Measurements from ENCODE around the gene PDE1A.

PDE1A gene

GRCh38 chr2:182247831-182248230, 179.0 kb downstream of the PDE1A start:
- DNase-seq, result no peak
- no peaks in the 10 kb centered on the region for H3K36me3 Mint-ChIP-seq
- H3K27me3 Mint-ChIP-seq, result no peaks in the 10 kb centered on the region
- H3K4me3 Mint-ChIP-seq, result no peak overlapping the region
- CTCF ChIA-PET, result no interaction called here
- no peaks in the 10 kb centered on the region for H3K9me3 Mint-ChIP-seq
- no peaks in the 10 kb centered on the region for H3K4me1 Mint-ChIP-seq
- no peak overlapping the region for H3K27ac Mint-ChIP-seq

- DNase-seq, result no peak
- Mint-ChIP-seq H3K27ac (no peak overlapping the region), H3K27me3 (no peaks in the 10 kb centered on the region), H3K4me1 (no peaks in the 10 kb centered on the region), H3K36me3 (no peaks in the 10 kb centered on the region), H3K4me3 (no peak overlapping the region), H3K9me3 (no peaks in the 10 kb centered on the region)
- CTCF ChIA-PET, result no interaction called here
Observed at GRCh38 chr2:182245963-182246362, 180.9 kb downstream of the PDE1A start.

DNA sequence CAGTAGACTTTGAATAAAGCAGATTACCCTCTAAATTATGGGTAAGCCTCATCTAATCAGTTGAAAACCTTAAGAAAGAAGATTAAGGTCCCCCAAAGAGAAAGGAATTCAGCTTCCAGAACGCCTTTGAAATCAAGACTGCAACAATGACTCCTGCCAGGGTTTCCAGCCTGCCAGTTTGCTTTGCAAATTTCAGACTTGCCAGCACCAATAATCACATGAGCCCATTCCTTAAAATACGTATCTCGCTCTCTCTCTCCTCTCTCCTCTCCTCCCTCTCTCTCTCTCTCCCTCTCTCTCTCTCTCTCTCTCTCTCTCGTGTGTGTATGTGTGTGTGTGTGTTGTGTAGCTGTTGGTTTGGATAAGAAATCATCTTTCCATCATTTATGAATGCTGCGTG, 184.2 kb downstream of the PDE1A start:
- CTCF ChIA-PET, result no interaction called here
- DNase-seq, result no peak
- Mint-ChIP-seq H3K27me3 (no peaks in the 10 kb centered on the region), H3K4me1 (no peaks in the 10 kb centered on the region), H3K4me3 (no peak overlapping the region), H3K36me3 (no peaks in the 10 kb centered on the region), H3K9me3 (no peaks in the 10 kb centered on the region), H3K27ac (no peak overlapping the region)

- H3K9me3 Mint-ChIP-seq, result no peaks in the 10 kb centered on the region
- CTCF ChIA-PET, result no interaction called here
- no peaks in the 10 kb centered on the region for H3K4me1 Mint-ChIP-seq
- DNase-seq, result no peak
- H3K27me3 Mint-ChIP-seq, result no peaks in the 10 kb centered on the region
- no peak overlapping the region for H3K4me3 Mint-ChIP-seq
- H3K36me3 Mint-ChIP-seq, result no peaks in the 10 kb centered on the region
- H3K27ac Mint-ChIP-seq, result no peak overlapping the region
Observed at GRCh38 chr2:182241936-182242335, 184.9 kb downstream of the PDE1A start.

GRCh38 chr2:182240862-182241371, 185.9 kb downstream of the PDE1A start:
- DNase-seq, result peak; percentile 37
- no peaks in the 10 kb centered on the region for H3K9me3 Mint-ChIP-seq
- no peaks in the 10 kb centered on the region for H3K27me3 Mint-ChIP-seq
- H3K36me3 Mint-ChIP-seq, result no peaks in the 10 kb centered on the region
- H3K4me3 Mint-ChIP-seq, result no peak overlapping the region
- CTCF ChIA-PET, result interaction anchor here (1.3 to 1.9 kb wide), 4 partner anchors 9 to 739 kb away, joined by 4 to 21 read pairs (median 7); no protein-coding TSS in a partner anchor
- H3K27ac Mint-ChIP-seq, result no peak overlapping the region
- H3K4me1 Mint-ChIP-seq, result no peaks in the 10 kb centered on the region

DNA sequence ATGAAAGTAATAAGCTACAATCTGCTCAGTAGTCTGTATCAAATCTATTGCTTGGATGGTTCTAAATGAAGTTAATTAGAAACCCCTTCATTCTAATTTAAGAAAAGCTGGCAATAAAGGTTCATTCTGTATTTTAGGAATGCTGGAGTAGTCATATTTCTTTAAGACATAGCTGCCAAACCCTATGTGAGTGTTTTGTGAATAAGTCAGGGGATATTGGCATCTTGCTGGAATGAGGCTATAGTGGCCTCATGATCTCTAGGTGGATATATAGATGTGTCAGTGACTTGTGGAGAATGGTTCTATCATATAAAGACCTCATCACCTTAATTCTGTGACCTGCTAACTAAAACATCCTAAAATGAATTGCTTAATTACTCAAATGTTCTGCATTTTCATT, 196.3 kb downstream of the PDE1A start:
- Mint-ChIP-seq H3K4me3 (no peak overlapping the region), H3K36me3 (no peaks in the 10 kb centered on the region), H3K4me1 (no peaks in the 10 kb centered on the region), H3K27ac (no peak overlapping the region), H3K27me3 (no peaks in the 10 kb centered on the region), H3K9me3 (no peaks in the 10 kb centered on the region)
- no peak for DNase-seq
- CTCF ChIA-PET, result no interaction called here

- CTCF ChIA-PET, result no interaction called here
- Mint-ChIP-seq H3K36me3 (no peaks in the 10 kb centered on the region), H3K4me1 (no peaks in the 10 kb centered on the region), H3K4me3 (no peak overlapping the region), H3K27ac (no peak overlapping the region), H3K9me3 (no peaks in the 10 kb centered on the region), H3K27me3 (no peaks in the 10 kb centered on the region)
- no peak for DNase-seq
Observed at GRCh38 chr2:182229297-182229696, 197.5 kb downstream of the PDE1A start.

DNA sequence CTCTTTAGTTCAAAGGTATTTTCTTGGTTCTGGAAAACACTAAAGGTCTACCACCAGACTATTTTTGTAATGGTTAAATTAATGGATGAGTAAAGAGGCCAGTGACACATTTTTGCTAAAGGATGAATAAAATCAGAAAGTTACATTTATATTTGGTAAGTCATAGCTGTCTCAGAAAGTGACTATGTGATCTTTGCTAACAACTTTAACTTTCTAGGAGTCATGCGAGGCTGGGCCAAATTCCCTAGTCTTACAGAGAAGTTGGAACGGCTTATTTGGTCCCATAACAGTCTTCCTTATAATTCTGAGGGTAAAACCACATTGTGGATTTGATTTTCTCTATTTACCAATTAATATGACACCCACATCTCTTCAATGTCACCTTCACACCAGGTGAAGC, 198.1 kb downstream of the PDE1A start:
- CTCF ChIA-PET, result no interaction called here
- Mint-ChIP-seq H3K4me1 (no peaks in the 10 kb centered on the region), H3K36me3 (no peaks in the 10 kb centered on the region), H3K9me3 (no peaks in the 10 kb centered on the region), H3K27me3 (no peaks in the 10 kb centered on the region), H3K27ac (no peak overlapping the region), H3K4me3 (no peak overlapping the region)
- no peak for DNase-seq

DNA sequence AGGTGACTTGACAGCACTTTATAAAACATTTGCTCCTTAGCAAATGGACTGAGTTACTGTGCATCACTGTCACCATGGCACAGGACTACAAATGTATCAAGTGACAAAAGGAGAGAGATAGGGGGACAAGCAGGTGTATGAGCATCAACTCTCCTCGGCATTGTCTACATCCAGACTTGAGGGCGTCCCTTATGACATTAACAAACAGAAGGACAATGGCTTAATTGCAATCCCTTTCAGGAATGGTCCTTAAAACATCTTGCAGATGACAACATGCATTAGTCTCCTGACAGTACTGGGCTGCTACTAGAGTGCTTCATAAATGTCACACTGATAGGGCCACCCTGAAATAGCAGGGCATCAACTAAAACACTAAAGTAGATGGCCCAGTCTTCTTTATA, 198.8 kb downstream of the PDE1A start:
- no peaks in the 10 kb centered on the region for H3K4me1 Mint-ChIP-seq
- DNase-seq, result no peak
- no peaks in the 10 kb centered on the region for H3K9me3 Mint-ChIP-seq
- CTCF ChIA-PET, result no interaction called here
- H3K27me3 Mint-ChIP-seq, result no peaks in the 10 kb centered on the region
- no peaks in the 10 kb centered on the region for H3K36me3 Mint-ChIP-seq
- H3K27ac Mint-ChIP-seq, result no peak overlapping the region
- H3K4me3 Mint-ChIP-seq, result no peak overlapping the region

GRCh38 chr2:182226807-182227206, 200.0 kb downstream of the PDE1A start:
- Mint-ChIP-seq H3K9me3 (no peaks in the 10 kb centered on the region), H3K36me3 (no peaks in the 10 kb centered on the region), H3K27me3 (no peaks in the 10 kb centered on the region), H3K27ac (no peak overlapping the region), H3K4me1 (no peaks in the 10 kb centered on the region), H3K4me3 (no peak overlapping the region)
- CTCF ChIA-PET, result no interaction called here
- no peak for DNase-seq

- no peak for DNase-seq
- Mint-ChIP-seq H3K27me3 (no peaks in the 10 kb centered on the region), H3K9me3 (no peaks in the 10 kb centered on the region), H3K36me3 (no peaks in the 10 kb centered on the region), H3K27ac (no peak overlapping the region), H3K4me1 (no peaks in the 10 kb centered on the region), H3K4me3 (no peak overlapping the region)
- CTCF ChIA-PET, result no interaction called here
Observed at GRCh38 chr2:182224669-182225068, 202.2 kb downstream of the PDE1A start.

- Mint-ChIP-seq H3K4me3 (no peak overlapping the region), H3K36me3 (no peaks in the 10 kb centered on the region), H3K27ac (no peak overlapping the region), H3K4me1 (no peaks in the 10 kb centered on the region), H3K9me3 (no peaks in the 10 kb centered on the region), H3K27me3 (no peaks in the 10 kb centered on the region)
- DNase-seq, result no peak
- CTCF ChIA-PET, result no interaction called here
Observed at GRCh38 chr2:182220998-182221397, 205.8 kb downstream of the PDE1A start.

- H3K36me3 Mint-ChIP-seq, result no peaks in the 10 kb centered on the region
- no peaks in the 10 kb centered on the region for H3K27me3 Mint-ChIP-seq
- no peak overlapping the region for H3K27ac Mint-ChIP-seq
- no peak for DNase-seq
- no peaks in the 10 kb centered on the region for H3K4me1 Mint-ChIP-seq
- CTCF ChIA-PET, result no interaction called here
- no peaks in the 10 kb centered on the region for H3K9me3 Mint-ChIP-seq
- no peak overlapping the region for H3K4me3 Mint-ChIP-seq
Observed at GRCh38 chr2:182220335-182220734, 206.5 kb downstream of the PDE1A start.

GRCh38 chr2:182210669-182211068, 216.2 kb downstream of the PDE1A start:
- H3K4me1 Mint-ChIP-seq, result no peaks in the 10 kb centered on the region
- CTCF ChIA-PET, result no interaction called here
- H3K36me3 Mint-ChIP-seq, result no peaks in the 10 kb centered on the region
- H3K27me3 Mint-ChIP-seq, result no peaks in the 10 kb centered on the region
- no peak overlapping the region for H3K27ac Mint-ChIP-seq
- no peak for DNase-seq
- peaks cover 3% of the 10 kb centered on the region for H3K9me3 Mint-ChIP-seq
- no peak overlapping the region for H3K4me3 Mint-ChIP-seq

- no peak overlapping the region for H3K4me3 Mint-ChIP-seq
- no peaks in the 10 kb centered on the region for H3K4me1 Mint-ChIP-seq
- H3K27me3 Mint-ChIP-seq, result no peaks in the 10 kb centered on the region
- H3K27ac Mint-ChIP-seq, result no peak overlapping the region
- H3K9me3 Mint-ChIP-seq, result peaks cover 3% of the 10 kb centered on the region
- H3K36me3 Mint-ChIP-seq, result no peaks in the 10 kb centered on the region
- CTCF ChIA-PET, result no interaction called here
- DNase-seq, result no peak
Observed at GRCh38 chr2:182208421-182208820, 218.4 kb downstream of the PDE1A start.

DNA sequence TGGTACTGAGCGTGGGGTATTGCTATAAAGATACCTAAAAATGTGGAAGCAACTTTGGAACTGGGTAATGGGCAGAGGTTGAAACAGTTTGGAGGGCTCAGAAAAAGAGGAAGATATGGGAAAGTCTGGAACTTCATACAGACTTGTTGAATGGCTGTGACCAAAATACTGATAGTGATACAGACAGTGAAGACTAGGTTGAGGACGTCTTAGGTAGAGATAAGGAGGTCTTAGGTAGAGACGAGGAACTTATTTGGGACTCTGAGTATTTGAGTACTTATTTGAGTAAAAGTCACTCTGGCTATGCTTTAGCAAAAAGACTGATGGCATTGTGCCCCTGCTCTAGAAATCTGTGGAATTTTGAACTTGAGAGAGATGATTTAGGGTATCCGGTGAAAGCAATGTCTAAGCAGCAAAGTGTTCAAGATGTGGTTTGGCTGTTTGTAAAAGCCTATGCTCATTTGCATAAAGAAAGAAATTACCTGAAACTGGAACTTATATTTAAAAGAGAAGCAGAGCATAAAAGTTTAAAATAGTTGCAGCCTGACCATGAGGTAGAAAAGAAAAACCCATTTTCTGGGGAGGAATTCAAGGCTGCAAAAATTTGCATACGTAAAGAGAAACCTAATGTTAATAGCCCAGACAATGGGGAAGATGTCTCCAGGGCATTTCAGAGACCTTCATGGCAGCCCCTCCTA, 219.6 kb downstream of the PDE1A start:
- no peaks in the 10 kb centered on the region for H3K36me3 Mint-ChIP-seq
- DNase-seq, result no peak
- peaks cover 1% of the 10 kb centered on the region for H3K9me3 Mint-ChIP-seq
- H3K4me3 Mint-ChIP-seq, result no peak overlapping the region
- CTCF ChIA-PET, result no interaction called here
- H3K4me1 Mint-ChIP-seq, result no peaks in the 10 kb centered on the region
- no peak overlapping the region for H3K27ac Mint-ChIP-seq
- H3K27me3 Mint-ChIP-seq, result no peaks in the 10 kb centered on the region

All from activated naive CD4-positive, alpha-beta T cell treated with anti-CD3 and anti-CD28 coated beads, Interleukin-2, amount 10 ng/mL, durations not matched to agents 7 days and 5 days (primary cell).